Measurements from ENCODE around the gene MGLL. TPM values are rescaled to one million over a fixed set of nuclear protein-coding genes. Genes with fewer than 3 reads are reported as not detected.

Gene MGLL
- total RNA-seq, 4 donors from 2014 or later: 36.7 to 146 (median 73.5) TPM

- Histone ChIP-seq H3K27ac (peak overlapping the region in 2 of 4 donors; percentile 19 to 39), H3K4me3 (no peak overlapping the region), H3K4me1 (peaks cover 19 to 78% (median 28%) of the 10 kb centered on the region in 3 donors), H3K36me3 (peaks cover 0 to 36% (median 0%) of the 10 kb centered on the region in 3 donors), H3K27me3 (no peaks in the 10 kb centered on the region), H3K9me3 (no peaks in the 10 kb centered on the region)
- TF ChIP-seq POLR2A (IDR thresholded peaks at IDR 0.05) (no peak), CTCF (IDR thresholded peaks at IDR 0.05) (no peak)
- WGBS, 2 donors: 93 to 99% methylated on average over 7 to 9 of the region's 10 CpGs
- intact Hi-C loops (cut with DNase I): no loop called here
- DNase-seq: no peak
These were observed 85.3 kb downstream of the MGLL start for GRCh38 chr3:127736801-127737539.

- H3K9me3 ChIP-seq: no peaks in the 10 kb centered on the region
- peaks cover 19 to 78% (median 28%) of the 10 kb centered on the region in 3 donors for H3K4me1 ChIP-seq
- no peak for DNase-seq
These were observed 86.3 kb downstream of the MGLL start for GRCh38 chr3:127735767-127736693.

GRCh38 chr3:127734754-127735473 lies 87.4 kb downstream of the MGLL start:
- Histone ChIP-seq H3K4me1 (peaks cover 19 to 83% (median 28%) of the 10 kb centered on the region in 3 donors), H3K4me3 (no peak overlapping the region), H3K27me3 (no peaks in the 10 kb centered on the region), H3K27ac (peak overlapping the region in 3 of 4 donors; percentile 36 to 63 (median 59)), H3K36me3 (peaks cover 0 to 37% (median 0%) of the 10 kb centered on the region in 3 donors), H3K9me3 (no peaks in the 10 kb centered on the region)
- TF ChIP-seq CTCF (IDR thresholded peaks at IDR 0.05): no peak
- TF ChIP-seq POLR2A (IDR thresholded peaks at IDR 0.05): no peak
- 50 to 55% methylated on average over 7 to 8 of the region's 8 CpGs for WGBS, 2 donors
- intact Hi-C loops (cut with DNase I): no loop called here
- no peak for DNase-seq

More at GRCh38 chr3:127735767-127736693, 86.3 kb downstream of the MGLL start:
- Histone ChIP-seq H3K27ac (peak overlapping the region in 3 of 4 donors; percentile 36 to 39 (median 39)), H3K36me3 (peaks cover 0 to 38% (median 0%) of the 10 kb centered on the region in 3 donors), H3K27me3 (no peaks in the 10 kb centered on the region), H3K4me3 (no peak overlapping the region)
- TF ChIP-seq POLR2A (IDR thresholded peaks at IDR 0.05) (no peak), CTCF (IDR thresholded peaks at IDR 0.05) (no peak)
- WGBS, 2 donors: 52 to 55% methylated on average over 9 of the region's 9 CpGs
- intact Hi-C loops (cut with DNase I): no loop called here

- peaks cover 0 to 34% (median 0%) of the 10 kb centered on the region in 3 donors for H3K36me3 ChIP-seq
- no peak overlapping the region for H3K4me3 ChIP-seq
- H3K27me3 ChIP-seq: no peaks in the 10 kb centered on the region
- no peaks in the 10 kb centered on the region for H3K9me3 ChIP-seq
- H3K27ac ChIP-seq: peak overlapping the region in 3 of 4 donors; percentile 36 to 63 (median 59)
- no peak for TF ChIP-seq CTCF (IDR thresholded peaks at IDR 0.05)
- TF ChIP-seq POLR2A (IDR thresholded peaks at IDR 0.05): no peak
- no peak for DNase-seq
- 92 to 94% methylated on average over 8 to 10 of the region's 12 CpGs for WGBS, 2 donors
- intact Hi-C loops (cut with DNase I): no loop called here
- H3K4me1 ChIP-seq: peaks cover 19 to 80% (median 28%) of the 10 kb centered on the region in 3 donors
These were observed 88.1 kb downstream of the MGLL start for GRCh38 chr3:127734181-127734720.

Measured in esophagus squamous epithelium (tissue), 5 donors.